GM11168 (cell line): ENCODE results near the gene PIN1.

Experiments
- in situ Hi-C: fragments of 300-500 bp; cut with MboI; formaldehyde crosslinking; loops from one replicate; pipeline ENCODE4 v1.12.0; 2022; ENCODE audit warnings: low sequenced_read_pairs; ENCODE audit not compliant: unreplicated experiment

PIN1 gene

DNA sequence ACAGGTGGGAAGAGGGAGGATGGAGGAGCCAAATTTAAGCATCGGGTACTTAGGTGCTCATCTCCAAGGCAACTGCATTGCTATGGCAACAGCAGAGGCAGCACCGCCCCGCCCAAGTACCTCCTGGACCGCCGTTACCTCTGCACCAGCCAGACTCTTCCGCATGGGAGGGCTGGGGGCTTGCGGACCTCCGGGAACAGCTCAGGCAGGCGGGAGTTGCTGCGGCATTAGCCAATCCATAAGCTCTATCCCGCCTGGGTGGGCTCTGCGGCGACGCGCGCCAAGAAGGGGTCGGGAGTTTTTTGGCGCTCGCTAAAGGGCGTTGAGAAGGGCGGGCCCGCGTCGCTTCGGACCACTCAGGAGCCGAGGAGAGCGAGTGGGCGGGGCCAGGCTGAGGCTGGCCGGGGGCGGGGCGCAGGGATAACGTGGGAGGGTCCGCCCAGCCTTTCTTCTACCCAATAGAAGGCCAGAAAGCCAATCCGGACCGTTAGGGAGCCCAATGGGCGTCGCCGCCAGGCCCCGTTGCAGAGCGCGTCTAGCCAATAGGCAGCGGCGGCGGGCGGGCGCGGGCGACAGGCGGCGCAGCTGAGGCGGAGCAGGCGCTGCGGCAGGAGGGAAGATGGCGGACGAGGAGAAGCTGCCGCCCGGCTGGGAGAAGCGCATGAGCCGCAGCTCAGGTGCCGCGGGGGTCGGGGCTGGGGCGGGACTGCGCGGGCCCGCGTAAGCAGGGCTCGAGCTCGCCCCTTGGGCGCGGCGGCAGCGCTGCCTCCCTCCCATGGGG is at the start of gene PIN1:
Gene PIN1, plus strand, starts transcription at position 593 of the 781 bp plus-strand sequence. Its CDS starts 27 bp downstream, at position 620.
- in situ Hi-C loops, result no loop called here

DNA sequence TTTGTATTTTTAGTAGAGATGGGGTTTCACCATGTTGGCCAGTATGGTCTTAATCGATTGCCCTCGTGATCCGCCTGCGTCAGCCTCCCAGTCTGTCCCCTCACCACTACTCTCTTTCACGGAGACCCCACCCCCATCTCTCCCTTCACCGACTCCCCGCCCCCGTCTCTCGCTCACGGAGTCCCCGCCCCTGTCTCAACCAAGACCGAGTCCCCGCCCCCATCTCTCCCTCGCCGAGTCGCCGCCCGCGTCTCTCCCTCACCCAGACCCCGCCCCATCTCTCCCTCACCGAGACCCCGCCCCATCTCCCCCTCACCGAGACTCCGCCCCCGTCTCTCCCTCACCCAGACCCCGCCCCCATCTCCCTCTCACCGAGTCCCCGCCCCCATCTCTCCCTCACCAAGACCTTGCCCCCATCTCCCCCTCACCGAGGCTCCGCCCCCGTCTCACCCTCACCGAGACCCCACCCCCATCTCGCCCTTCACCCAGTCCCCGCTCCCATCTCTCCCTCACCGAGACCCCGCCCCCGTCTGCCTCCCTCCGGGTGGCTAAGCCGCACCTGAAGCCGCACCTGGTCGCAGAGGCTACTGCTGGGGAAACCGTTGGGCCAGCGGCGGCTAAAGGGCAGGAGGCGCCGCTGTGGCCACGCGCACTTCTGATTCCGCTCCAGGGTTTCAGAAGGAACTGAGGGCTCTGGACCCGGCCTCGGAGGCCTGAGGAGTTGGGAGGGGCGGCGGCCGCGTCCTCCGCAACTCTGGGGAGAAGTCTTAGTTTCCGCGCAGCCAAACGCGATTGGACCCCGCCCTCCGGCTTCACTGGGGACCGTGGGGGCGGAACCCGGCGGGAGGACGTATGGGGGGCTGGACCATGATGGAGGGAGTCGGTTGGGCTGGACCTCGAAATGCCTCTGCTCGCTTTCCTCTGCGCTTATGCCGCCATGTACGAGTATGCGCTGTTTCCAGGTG is 49.5 kb upstream of the PIN1 start:
- in situ Hi-C loops, result loop anchor here (25.0 kb wide), 2 partner anchors 473 to 648 kb away; partner anchors contain the start of genes OR7G3, ZNF317, ZNF559 and ZNF699

DNA sequence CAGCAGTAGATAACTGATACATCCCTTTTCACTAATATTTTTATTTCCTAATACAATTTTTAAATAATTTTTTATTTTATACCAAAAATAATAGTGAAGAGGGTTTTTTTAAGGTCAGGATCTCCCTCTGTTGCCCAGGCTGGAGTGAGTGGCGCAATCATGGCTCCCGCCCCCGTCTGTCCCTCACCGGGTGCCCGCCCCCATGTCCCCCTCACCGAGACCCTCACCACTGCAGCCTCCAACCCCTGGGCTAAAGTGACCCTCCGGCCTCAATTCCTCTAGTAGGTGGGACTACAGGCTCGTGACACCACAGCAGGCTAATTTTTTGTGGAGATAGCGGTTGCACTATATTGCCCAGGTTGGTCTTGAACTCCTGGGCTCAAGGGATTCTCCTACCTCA is 48.8 kb upstream of the PIN1 start:
- in situ Hi-C loops, result loop anchor here (25.0 kb wide), 2 partner anchors 474 to 649 kb away; partner anchors contain the start of genes OR7G3, ZNF317, ZNF559 and ZNF699

DNA sequence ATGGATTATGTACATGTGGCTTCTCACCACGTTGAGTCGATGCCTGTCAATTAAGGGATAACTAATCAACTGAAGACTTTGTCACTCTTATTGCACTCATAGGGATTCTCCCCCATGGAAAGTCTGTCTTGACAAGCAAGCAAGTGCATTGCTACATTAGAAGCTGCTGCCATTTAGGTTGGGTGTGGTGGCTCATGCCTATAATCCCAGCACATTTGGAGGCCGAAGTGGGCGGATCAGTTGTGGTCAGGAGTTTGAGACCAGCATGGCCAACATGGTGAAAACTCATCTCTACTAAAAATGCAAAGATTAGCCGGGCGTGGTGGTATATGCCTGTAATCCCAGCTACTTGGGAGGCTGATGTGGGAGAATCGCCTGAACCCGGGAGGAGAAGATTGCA is 48.3 kb upstream of the PIN1 start:
- in situ Hi-C loops, result loop anchor here (25.0 kb wide), 2 partner anchors 475 to 650 kb away; partner anchors contain the start of genes OR7G3, ZNF317, ZNF559 and ZNF699

DNA sequence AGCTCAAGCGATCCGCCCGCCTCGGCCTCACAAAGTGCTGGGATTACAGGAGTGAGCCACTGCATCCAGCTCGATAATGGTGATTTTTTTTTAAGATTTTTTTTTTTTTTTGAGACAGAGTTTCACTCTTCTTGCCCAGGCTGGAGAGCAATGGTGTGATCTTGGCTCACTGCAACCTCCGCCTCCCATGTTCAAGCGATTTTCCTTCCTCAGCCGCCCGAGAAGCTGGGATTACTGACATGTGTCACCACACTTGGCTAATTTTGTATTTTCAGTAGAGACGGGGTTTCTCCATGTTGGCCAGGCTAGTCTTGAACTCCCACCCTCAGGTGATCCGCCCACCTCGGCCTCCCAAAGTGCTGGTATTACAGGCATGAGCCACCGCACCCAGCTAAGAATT is 46.5 kb upstream of the PIN1 start:
- in situ Hi-C loops, result loop anchor here (25.0 kb wide), 2 partner anchors 476 to 651 kb away; partner anchors contain the start of genes OR7G3, ZNF317, ZNF559 and ZNF699

DNA sequence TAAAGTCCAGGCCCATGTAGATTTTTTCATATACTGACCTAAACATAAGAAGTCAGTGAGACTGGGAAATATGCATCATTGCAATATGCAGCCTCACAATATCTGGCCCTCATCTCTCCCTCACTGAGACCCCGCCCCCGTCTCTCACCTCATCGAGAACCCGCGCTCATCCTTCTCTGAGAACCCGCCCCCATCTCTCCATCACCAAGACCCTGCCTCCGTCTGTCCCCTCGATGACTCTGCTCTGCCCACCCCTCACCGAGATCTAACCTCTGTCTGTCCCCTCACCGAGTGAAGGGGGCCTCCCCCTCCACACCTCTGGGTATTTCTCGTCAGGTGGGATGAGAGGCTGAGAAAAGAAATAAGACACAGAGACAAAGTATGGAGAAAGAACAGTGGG is 46.1 kb upstream of the PIN1 start:
- in situ Hi-C loops, result loop anchor here (25.0 kb wide), 2 partner anchors 477 to 652 kb away; partner anchors contain the start of genes OR7G3, ZNF317, ZNF559 and ZNF699

DNA sequence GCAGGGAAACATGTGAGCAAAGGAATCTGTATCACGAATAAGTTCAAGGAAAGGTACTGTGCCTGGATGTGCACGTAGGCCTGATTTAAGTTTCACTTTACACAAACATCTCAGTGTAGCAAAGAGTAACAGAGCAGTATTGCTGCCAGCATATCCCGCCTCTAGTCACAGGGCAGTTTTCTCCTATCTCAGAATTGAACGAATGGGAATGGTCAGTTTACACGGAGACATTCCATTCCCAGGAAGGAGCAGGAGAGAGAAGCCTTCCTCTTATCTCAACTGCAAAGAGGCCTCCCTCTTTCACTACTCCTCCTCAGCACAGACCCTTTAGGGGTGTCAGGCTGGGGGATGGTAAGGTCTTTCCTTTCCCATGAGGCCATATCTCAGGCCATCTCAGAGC is 45.5 kb upstream of the PIN1 start:
- in situ Hi-C loops, result loop anchor here (25.0 kb wide), 2 partner anchors 477 to 652 kb away; partner anchors contain the start of genes OR7G3, ZNF317, ZNF559 and ZNF699

DNA sequence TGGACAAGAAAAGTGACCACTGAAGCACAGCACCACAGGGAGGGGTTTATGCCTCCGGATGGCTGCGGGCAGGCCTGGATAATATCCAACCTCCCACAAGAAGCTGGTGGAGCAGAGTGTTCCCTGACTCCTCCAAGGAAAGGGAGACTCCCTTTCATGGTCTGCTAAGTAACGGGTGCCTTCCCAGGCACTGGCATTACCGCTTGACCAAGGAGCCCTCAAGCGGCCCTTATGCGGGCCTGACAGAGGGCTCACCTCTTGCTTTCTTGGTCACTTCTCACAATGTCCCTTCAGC is 44.1 kb upstream of the PIN1 start:
- in situ Hi-C loops, result loop anchor here (25.0 kb wide), 2 partner anchors 479 to 654 kb away; partner anchors contain the start of genes OR7G3, ZNF317, ZNF559 and ZNF699

DNA sequence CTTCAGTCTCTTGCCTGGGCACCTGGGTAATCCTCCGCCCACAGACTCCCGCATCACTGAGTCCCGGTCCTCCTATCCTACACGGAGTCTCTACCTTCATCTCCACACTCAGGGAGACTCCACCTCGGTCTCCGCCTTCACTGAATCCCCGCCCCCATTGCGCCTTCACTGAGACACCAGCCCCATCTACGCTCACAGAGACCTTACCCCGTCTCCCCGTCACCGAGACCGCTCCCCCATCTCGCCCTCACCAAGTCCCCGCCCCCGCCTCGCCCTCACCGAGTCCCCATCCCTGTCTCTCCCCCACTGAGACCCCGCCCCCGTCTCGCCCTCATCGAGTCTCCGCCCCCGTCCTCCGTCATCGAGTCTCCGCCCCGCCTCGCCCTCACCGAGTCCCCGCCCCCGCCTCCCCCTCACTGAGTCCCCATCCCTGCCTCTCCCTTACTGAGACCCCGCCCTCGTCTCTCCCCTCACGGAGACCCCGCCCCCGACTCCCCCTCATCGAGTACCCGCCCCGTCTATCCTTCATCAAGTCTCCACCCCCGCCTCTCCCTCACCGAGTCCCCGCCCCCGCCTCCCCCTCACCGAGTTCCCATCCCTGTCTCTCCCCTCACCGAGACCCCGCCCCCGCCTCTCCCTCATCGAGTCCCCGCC is 43.4 kb upstream of the PIN1 start:
- in situ Hi-C loops, result loop anchor here (25.0 kb wide), 2 partner anchors 479 to 654 kb away; partner anchors contain the start of genes OR7G3, ZNF317, ZNF559 and ZNF699

DNA sequence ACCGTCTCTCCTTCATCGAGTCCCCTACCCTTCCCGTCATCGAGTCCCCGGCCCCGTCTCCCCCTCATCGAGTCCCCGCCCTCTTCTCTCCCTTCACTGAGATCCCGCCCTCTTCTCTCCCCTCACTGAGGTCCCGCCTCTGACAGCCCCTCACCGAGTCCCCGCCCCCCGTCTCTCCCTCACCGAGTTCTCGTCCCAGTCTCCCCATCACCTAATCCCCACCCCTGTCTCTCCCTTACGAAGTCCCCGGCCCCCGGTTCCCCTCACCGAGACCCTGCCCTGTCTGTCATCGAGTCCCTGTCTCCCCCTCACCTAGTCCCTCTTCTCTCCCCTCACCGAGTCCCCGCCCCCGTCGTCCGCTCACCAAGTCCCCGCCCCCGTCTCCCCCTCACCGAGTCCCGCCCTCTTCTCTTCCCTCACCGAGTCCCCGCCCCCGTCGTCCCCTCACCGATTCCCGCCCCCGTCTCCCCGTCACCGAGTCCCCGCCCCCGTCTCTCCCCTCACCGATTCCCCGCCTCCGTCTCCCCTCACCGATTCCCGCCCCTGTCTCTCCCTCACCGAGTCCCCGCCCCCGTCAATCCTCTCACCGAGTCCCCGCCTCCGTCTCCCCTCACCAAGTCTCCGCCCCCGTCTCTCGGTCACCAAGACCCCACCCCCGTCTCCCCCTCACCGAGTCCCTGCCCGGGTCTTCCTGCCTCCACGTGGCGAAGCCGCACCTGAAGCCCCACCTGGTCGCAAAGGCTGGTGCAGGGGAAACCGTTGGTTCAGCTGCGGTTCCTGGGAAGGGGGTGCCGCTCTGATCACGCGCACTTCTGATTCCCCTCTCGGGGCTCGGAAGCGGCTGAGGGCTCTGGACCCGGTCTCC is 42.7 kb upstream of the PIN1 start:
- in situ Hi-C loops, result loop anchor here (25.0 kb wide), 2 partner anchors 480 to 655 kb away; partner anchors contain the start of genes OR7G3, ZNF317, ZNF559 and ZNF699

DNA sequence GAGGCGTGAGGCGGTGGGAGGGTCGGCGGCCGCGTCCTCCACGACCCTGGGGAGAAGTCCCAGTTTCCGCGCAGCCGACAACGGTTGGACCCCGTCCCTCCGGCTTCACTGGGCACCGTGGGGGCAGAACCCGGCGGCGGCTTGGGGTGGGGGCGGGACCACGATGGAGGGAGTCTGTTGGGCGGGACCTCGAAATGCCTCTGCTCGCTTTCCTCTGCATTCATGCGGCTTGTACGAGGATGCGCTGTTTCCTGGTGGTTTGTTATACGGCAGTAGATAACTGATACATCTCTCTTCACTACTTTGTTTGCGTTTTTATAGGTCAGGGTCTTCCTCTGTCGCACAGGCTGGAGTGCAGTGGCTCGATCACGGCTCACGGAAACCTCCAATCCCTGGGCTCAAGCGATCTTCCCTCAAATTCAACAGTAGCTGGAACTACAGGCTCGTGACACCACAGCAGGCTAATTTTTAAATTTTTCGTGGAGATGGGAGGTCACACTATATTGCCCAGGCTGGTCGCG is 42.0 kb upstream of the PIN1 start:
- in situ Hi-C loops, result loop anchor here (25.0 kb wide), 2 partner anchors 481 to 656 kb away; partner anchors contain the start of genes OR7G3, ZNF317, ZNF559 and ZNF699

DNA sequence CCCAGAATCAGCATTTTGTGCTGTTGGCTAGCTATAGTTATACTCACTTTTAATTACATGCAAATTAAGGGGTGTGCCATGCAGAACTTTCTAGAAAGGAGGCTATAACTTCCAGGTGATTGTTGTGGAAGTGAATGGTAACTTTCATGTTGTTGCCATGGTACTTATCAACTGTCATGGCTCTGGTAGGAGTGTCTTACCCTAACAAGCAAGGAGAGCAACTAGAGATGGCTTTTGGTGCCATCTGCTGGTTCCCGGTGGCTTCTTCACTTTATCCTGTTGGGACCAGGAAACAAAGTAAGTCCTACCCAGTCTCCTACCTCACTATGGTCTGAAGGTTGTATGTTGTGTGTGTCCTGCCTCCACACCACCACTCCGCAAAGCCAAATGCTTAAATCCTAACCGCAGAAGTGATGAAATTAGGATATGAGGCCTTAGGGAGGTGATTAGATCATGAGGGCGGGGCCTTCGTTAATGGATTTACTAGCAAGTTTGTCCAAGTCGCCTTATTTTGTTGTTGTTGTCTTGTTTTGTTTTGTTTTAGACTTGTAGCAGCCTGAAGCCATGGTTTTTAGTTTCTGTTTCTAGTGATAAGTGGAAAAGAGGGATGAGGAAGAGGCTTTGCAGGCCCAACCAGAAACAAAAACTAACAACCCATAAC is 38.9 kb upstream of the PIN1 start:
- in situ Hi-C loops, result loop anchor here (5.0 to 25.0 kb wide), 3 partner anchors 169 to 659 kb away; partner anchors contain the start of genes OR7G3, ZNF317, ZNF559 and ZNF699

DNA sequence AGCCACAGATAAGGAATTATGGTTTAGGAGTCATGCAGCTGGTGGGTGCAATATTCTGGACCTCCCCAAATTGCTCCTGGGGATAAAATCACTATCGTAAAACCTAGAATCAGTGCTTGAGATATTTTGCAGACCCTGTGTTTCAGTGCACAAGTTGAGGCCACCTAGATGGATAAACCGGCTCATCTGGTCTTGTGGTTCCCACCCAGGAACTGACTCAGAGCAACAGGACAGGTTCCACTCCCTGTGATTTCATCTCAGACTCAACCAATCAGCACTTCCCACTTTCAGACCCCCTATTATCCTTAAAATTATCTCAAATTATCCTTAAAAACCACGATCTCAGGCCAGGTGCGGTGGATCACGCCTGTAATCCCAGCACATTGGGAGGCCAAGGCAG is 37.2 kb upstream of the PIN1 start:
- in situ Hi-C loops, result loop anchor here (5.0 to 25.0 kb wide), 3 partner anchors 171 to 661 kb away; partner anchors contain the start of genes OR7G3, ZNF317, ZNF559 and ZNF699

DNA sequence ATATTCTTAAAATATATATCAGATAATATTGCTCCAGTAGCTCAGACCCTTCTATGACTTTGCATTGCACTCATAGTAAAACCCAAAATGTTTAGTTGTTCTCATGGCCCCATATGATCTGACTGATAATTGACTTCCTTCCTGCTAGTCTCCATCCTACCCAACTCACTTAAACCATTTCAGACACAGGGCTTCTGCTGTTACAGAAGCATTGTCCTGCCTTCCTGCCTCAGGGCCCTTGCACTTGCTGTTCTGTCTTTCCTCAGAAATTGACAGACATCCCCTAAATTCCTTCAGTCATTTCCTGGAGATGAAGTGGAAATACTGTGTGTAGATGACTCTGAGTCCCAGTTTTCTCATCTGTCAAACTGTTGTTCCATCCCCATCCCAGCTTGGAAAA is 36.0 kb upstream of the PIN1 start:
- in situ Hi-C loops, result loop anchor here (5.0 to 25.0 kb wide), 3 partner anchors 172 to 662 kb away; partner anchors contain the start of genes OR7G3, ZNF317, ZNF559 and ZNF699

DNA sequence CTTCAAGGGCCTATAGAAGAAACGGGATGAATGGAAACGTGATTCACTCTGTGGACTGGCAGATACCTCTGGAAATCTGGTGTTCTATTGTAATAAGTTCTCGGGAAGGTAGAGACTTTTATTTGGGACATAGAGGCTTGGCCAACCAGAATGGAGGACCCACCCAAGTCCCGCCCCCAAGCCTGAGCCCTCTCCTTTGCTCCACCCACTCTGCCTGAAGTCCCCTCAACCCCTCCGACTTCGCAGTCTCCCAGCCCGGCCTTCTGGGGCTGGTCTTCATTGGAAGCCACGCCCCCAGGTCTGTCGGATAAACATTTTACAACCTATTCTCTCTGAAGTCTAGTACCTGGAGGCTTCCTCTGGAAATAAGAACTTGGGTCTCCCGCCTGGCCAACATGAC is 33.1 kb upstream of the PIN1 start:
- in situ Hi-C loops, result no loop called here

DNA sequence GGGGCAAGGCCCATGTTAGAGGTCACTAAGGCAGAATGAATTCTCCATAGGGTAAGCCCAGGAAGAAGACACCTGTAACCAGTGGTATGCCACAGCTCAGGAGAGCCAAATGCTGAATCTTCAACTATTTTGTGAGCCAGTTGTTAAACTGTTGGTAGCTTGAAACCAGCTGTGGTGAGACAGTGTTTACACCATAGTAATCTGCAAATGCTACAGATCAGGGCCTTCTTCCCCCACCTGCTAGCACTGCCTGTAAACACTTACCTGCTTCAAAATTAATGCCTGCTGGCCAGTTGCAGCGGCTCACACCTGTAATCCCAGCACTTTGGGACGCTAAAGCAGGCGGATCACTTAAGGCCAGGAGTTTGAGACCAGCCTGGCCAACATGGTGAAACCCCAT is 28.3 kb upstream of the PIN1 start:
- in situ Hi-C loops, result no loop called here
